ENCODE data around the gene CSRP2. TPM values are rescaled to one million over a fixed set of nuclear protein-coding genes. Genes with fewer than 3 reads are reported as not detected.

Gene CSRP2
- 10 to 100 TPM; 33.6 to 91.5 TPM for polyA plus RNA-seq

GRCh38 chr12:76878899-76879709 is at the start of gene CSRP2:
TSS of gene CSRP2 (minus strand) at chr12:76879019. CDS start at chr12:76866260, 12,759 bp downstream.
- Histone ChIP-seq H3K27me3 (ENCODE audit: control insufficient read depth in 1 of 2, insufficient read depth in 2 of 2, low read length in 2 of 2) (no peaks in the 10 kb centered on the region), H3K27ac (ENCODE audit: low read depth in 2 of 2, low read length in 1 of 2) (peak within 1 kb of the TSS; percentile 80 to 94), H3K36me3 (ENCODE audit: control insufficient read depth in 2 of 2, insufficient read depth in 2 of 2, low read length in 1 of 2) (no peaks in the 10 kb centered on the region), H3K4me1 (ENCODE audit: control insufficient read depth in 2 of 2, insufficient read depth in 2 of 2, low read length in 1 of 2) (peaks cover 2 to 4% of the 10 kb centered on the region in 2 donors), H3K4me3 (ENCODE audit: low read depth in 1 of 2, low read length in 2 of 2) (peak within 1 kb of the TSS; percentile 64 to 71), H3K9me3 (ENCODE audit: control insufficient read depth in 2 of 2, insufficient read depth in 1 of 2, low read depth in 1 of 2, low read length in 1 of 2) (peaks cover 0 to 5% of the 10 kb centered on the region in 2 donors)
- 1 to 2% methylated on average over 58 to 71 of the region's 71 CpGs for WGBS, 2 donors

GRCh38 chr12:76927170-76927784 is 48.5 kb upstream of the CSRP2 start:
- Histone ChIP-seq H3K27ac (ENCODE audit: low read depth in 2 of 2, low read length in 1 of 2) (no peak overlapping the region), H3K4me1 (ENCODE audit: control insufficient read depth in 2 of 2, insufficient read depth in 2 of 2, low read length in 1 of 2) (no peaks in the 10 kb centered on the region), H3K27me3 (ENCODE audit: control insufficient read depth in 1 of 2, insufficient read depth in 2 of 2, low read length in 2 of 2) (peaks cover 0 to 2% of the 10 kb centered on the region in 2 donors), H3K4me3 (ENCODE audit: low read depth in 1 of 2, low read length in 2 of 2) (no peak overlapping the region), H3K36me3 (ENCODE audit: control insufficient read depth in 2 of 2, insufficient read depth in 2 of 2, low read length in 1 of 2) (no peaks in the 10 kb centered on the region), H3K9me3 (ENCODE audit: control insufficient read depth in 2 of 2, insufficient read depth in 1 of 2, low read depth in 1 of 2, low read length in 1 of 2) (no peaks in the 10 kb centered on the region)
- 64 to 74% methylated on average over 2 of the region's 2 CpGs for WGBS, 2 donors

- Histone ChIP-seq H3K27ac (ENCODE audit: low read depth in 2 of 2, low read length in 1 of 2) (no peak overlapping the region), H3K9me3 (ENCODE audit: control insufficient read depth in 2 of 2, insufficient read depth in 1 of 2, low read depth in 1 of 2, low read length in 1 of 2) (no peaks in the 10 kb centered on the region), H3K4me1 (ENCODE audit: control insufficient read depth in 2 of 2, insufficient read depth in 2 of 2, low read length in 1 of 2) (peaks cover 0 to 4% of the 10 kb centered on the region in 2 donors), H3K27me3 (ENCODE audit: control insufficient read depth in 1 of 2, insufficient read depth in 2 of 2, low read length in 2 of 2) (peaks cover 0 to 2% of the 10 kb centered on the region in 2 donors), H3K36me3 (ENCODE audit: control insufficient read depth in 2 of 2, insufficient read depth in 2 of 2, low read length in 1 of 2) (no peaks in the 10 kb centered on the region), H3K4me3 (ENCODE audit: low read depth in 1 of 2, low read length in 2 of 2) (no peak overlapping the region)
- 64 to 82% methylated on average over 1 of the region's 1 CpG for WGBS, 2 donors
These were observed 46.3 kb upstream of the CSRP2 start for GRCh38 chr12:76925135-76925534.

GRCh38 chr12:76922866-76923265 is 44.0 kb upstream of the CSRP2 start:
- Histone ChIP-seq H3K9me3 (ENCODE audit: control insufficient read depth in 2 of 2, insufficient read depth in 1 of 2, low read depth in 1 of 2, low read length in 1 of 2) (no peaks in the 10 kb centered on the region), H3K27me3 (ENCODE audit: control insufficient read depth in 1 of 2, insufficient read depth in 2 of 2, low read length in 2 of 2) (no peaks in the 10 kb centered on the region), H3K36me3 (ENCODE audit: control insufficient read depth in 2 of 2, insufficient read depth in 2 of 2, low read length in 1 of 2) (no peaks in the 10 kb centered on the region), H3K4me3 (ENCODE audit: low read depth in 1 of 2, low read length in 2 of 2) (no peak overlapping the region), H3K27ac (ENCODE audit: low read depth in 2 of 2, low read length in 1 of 2) (no peak overlapping the region), H3K4me1 (ENCODE audit: control insufficient read depth in 2 of 2, insufficient read depth in 2 of 2, low read length in 1 of 2) (peaks cover 0 to 7% of the 10 kb centered on the region in 2 donors)
- 62% methylated on average over 2 of the region's 2 CpGs for WGBS, 2 donors

GRCh38 chr12:76921891-76922664 is 43.3 kb upstream of the CSRP2 start:
- Histone ChIP-seq H3K4me3 (ENCODE audit: low read depth in 1 of 2, low read length in 2 of 2) (no peak overlapping the region), H3K27me3 (ENCODE audit: control insufficient read depth in 1 of 2, insufficient read depth in 2 of 2, low read length in 2 of 2) (no peaks in the 10 kb centered on the region), H3K4me1 (ENCODE audit: control insufficient read depth in 2 of 2, insufficient read depth in 2 of 2, low read length in 1 of 2) (peaks cover 0 to 7% of the 10 kb centered on the region in 2 donors), H3K9me3 (ENCODE audit: control insufficient read depth in 2 of 2, insufficient read depth in 1 of 2, low read depth in 1 of 2, low read length in 1 of 2) (no peaks in the 10 kb centered on the region), H3K36me3 (ENCODE audit: control insufficient read depth in 2 of 2, insufficient read depth in 2 of 2, low read length in 1 of 2) (no peaks in the 10 kb centered on the region), H3K27ac (ENCODE audit: low read depth in 2 of 2, low read length in 1 of 2) (no peak overlapping the region)
- WGBS, 2 donors: 73 to 75% methylated on average over 6 of the region's 6 CpGs

- no peaks in the 10 kb centered on the region for H3K36me3 ChIP-seq (ENCODE audit: control insufficient read depth in 2 of 2, insufficient read depth in 2 of 2, low read length in 1 of 2)
- H3K4me3 ChIP-seq (ENCODE audit: low read depth in 1 of 2, low read length in 2 of 2): no peak overlapping the region
- H3K4me1 ChIP-seq (ENCODE audit: control insufficient read depth in 2 of 2, insufficient read depth in 2 of 2, low read length in 1 of 2): peaks cover 0 to 7% of the 10 kb centered on the region in 2 donors
- no peaks in the 10 kb centered on the region for H3K27me3 ChIP-seq (ENCODE audit: control insufficient read depth in 1 of 2, insufficient read depth in 2 of 2, low read length in 2 of 2)
- no peak overlapping the region for H3K27ac ChIP-seq (ENCODE audit: low read depth in 2 of 2, low read length in 1 of 2)
- H3K9me3 ChIP-seq (ENCODE audit: control insufficient read depth in 2 of 2, insufficient read depth in 1 of 2, low read depth in 1 of 2, low read length in 1 of 2): no peaks in the 10 kb centered on the region
- WGBS, 2 donors: 59% methylated on average over 2 of the region's 2 CpGs
These were observed 42.3 kb upstream of the CSRP2 start for GRCh38 chr12:76921100-76921471.

- H3K4me3 ChIP-seq (ENCODE audit: low read depth in 1 of 2, low read length in 2 of 2): no peak overlapping the region
- no peak overlapping the region for H3K27ac ChIP-seq (ENCODE audit: low read depth in 2 of 2, low read length in 1 of 2)
- 70 to 71% methylated on average over 9 of the region's 9 CpGs for WGBS, 2 donors
- H3K27me3 ChIP-seq (ENCODE audit: control insufficient read depth in 1 of 2, insufficient read depth in 2 of 2, low read length in 2 of 2): no peaks in the 10 kb centered on the region
- no peaks in the 10 kb centered on the region for H3K36me3 ChIP-seq (ENCODE audit: control insufficient read depth in 2 of 2, insufficient read depth in 2 of 2, low read length in 1 of 2)
- H3K4me1 ChIP-seq (ENCODE audit: control insufficient read depth in 2 of 2, insufficient read depth in 2 of 2, low read length in 1 of 2): peaks cover 0 to 7% of the 10 kb centered on the region in 2 donors
- H3K9me3 ChIP-seq (ENCODE audit: control insufficient read depth in 2 of 2, insufficient read depth in 1 of 2, low read depth in 1 of 2, low read length in 1 of 2): no peaks in the 10 kb centered on the region
These were observed 41.6 kb upstream of the CSRP2 start for GRCh38 chr12:76920172-76921099.

- peaks cover 0 to 7% of the 10 kb centered on the region in 2 donors for H3K4me1 ChIP-seq (ENCODE audit: control insufficient read depth in 2 of 2, insufficient read depth in 2 of 2, low read length in 1 of 2)
- H3K27ac ChIP-seq (ENCODE audit: low read depth in 2 of 2, low read length in 1 of 2): no peak overlapping the region
- no peak overlapping the region for H3K4me3 ChIP-seq (ENCODE audit: low read depth in 1 of 2, low read length in 2 of 2)
- no peaks in the 10 kb centered on the region for H3K27me3 ChIP-seq (ENCODE audit: control insufficient read depth in 1 of 2, insufficient read depth in 2 of 2, low read length in 2 of 2)
- no peaks in the 10 kb centered on the region for H3K9me3 ChIP-seq (ENCODE audit: control insufficient read depth in 2 of 2, insufficient read depth in 1 of 2, low read depth in 1 of 2, low read length in 1 of 2)
- WGBS, 2 donors: 74 to 75% methylated on average over 9 of the region's 9 CpGs
- H3K36me3 ChIP-seq (ENCODE audit: control insufficient read depth in 2 of 2, insufficient read depth in 2 of 2, low read length in 1 of 2): no peaks in the 10 kb centered on the region
These were observed 40.8 kb upstream of the CSRP2 start for GRCh38 chr12:76919383-76920171.
